PC-3 (cell line): ENCODE results near the gene TNP2. TPM values are rescaled to one million over a fixed set of nuclear protein-coding genes. Genes with fewer than 3 reads are reported as not detected.
"Not testable (repeated sequence)": the region's sequence is repeated elsewhere in the genome, so short reads cannot be mapped to it uniquely, and the experiment has no call there.

Experiments
- ATAC-seq: fragments of 200-7000 bp; cut with Tn5 transposase; 2 replicates; pipeline ENCODE4 v1.9.1; 2020; ENCODE audit warnings: mild to moderate bottlenecking, moderate library complexity
- BruUV-seq: library from RNA; stranded (reverse); fragments of 400-500 nt; replicated peaks from 2 replicates; lab custom pipeline; 2021; lab: Mats Ljungman, UMichigan
- CTCF ChIA-PET: fragments of 300-600 bp; sonication (Branson Sonifier 250); formaldehyde crosslinking; loops from one replicate; lab custom pipeline; 2022; ENCODE audit warnings: antibody characterized with exemption; lab: Charles Lee
- POLR2A ChIA-PET: fragments of 300-600 bp; sonication (Branson Sonifier 250); formaldehyde crosslinking; loops from one replicate; lab custom pipeline; 2022; ENCODE audit warnings: antibody characterized with exemption; ENCODE audit not compliant: unreplicated experiment; lab: Charles Lee
- DNase-seq: peaks from one replicate; pipeline ENCODE4 v3.0.0-alpha.2; 2015
- H2AFZ ChIP-seq: fragments of 300-600 bp; sonication (generic); 2 replicates; pipeline ENCODE4 v1.6.0; 2016; ENCODE audit warnings: antibody characterized with exemption, low read length
- H3F3A ChIP-seq: fragments of 300-600 bp; sonication (generic); one replicate; pipeline ENCODE4 v1.6.0; 2017; ENCODE audit warnings: antibody characterized with exemption, low read length, control low read depth, mild to moderate bottlenecking; ENCODE audit not compliant: unreplicated experiment
- H3K27ac ChIP-seq: fragments of 300-600 bp; sonication (generic); 2 replicates; pipeline ENCODE4 v1.5.1; 2016; ENCODE audit warnings: mild to moderate bottlenecking, low read length
- H3K27me3 ChIP-seq: fragments of 300-600 bp; sonication (generic); 2 replicates; pipeline ENCODE4 v1.6.1; 2016; ENCODE audit warnings: low read length, mixed read lengths
- H3K36me3 ChIP-seq: fragments of 300-600 bp; sonication (generic); 2 replicates; pipeline ENCODE4 v1.6.1; 2016; ENCODE audit warnings: low read depth, mixed run types, low read length, mixed read lengths
- H3K4me1 ChIP-seq: fragments of 300-600 bp; sonication (generic); 2 replicates; pipeline ENCODE4 v1.5.1; 2016; ENCODE audit warnings: low read length; ENCODE audit not compliant: insufficient read depth
- H3K4me2 ChIP-seq: fragments of 300-600 bp; sonication (generic); 2 replicates; pipeline ENCODE4 v1.6.0; 2016; ENCODE audit warnings: low read length
- H3K4me3 ChIP-seq: fragments of 300-600 bp; sonication (generic); 2 replicates; pipeline ENCODE4 v1.5.1; 2016; ENCODE audit warnings: mild to moderate bottlenecking, low read length, mixed read lengths
- H3K79me2 ChIP-seq: fragments of 300-600 bp; sonication (generic); 2 replicates; pipeline ENCODE4 v1.6.1; 2017; ENCODE audit warnings: low read length, mixed read lengths
- H3K9ac ChIP-seq: fragments of 300-600 bp; sonication (generic); 2 replicates; pipeline ENCODE4 v1.6.0; 2016; ENCODE audit warnings: mild to moderate bottlenecking, low read length
- H3K9me2 ChIP-seq: fragments of 300-600 bp; sonication (generic); replicated peaks from 2 replicates; pipeline ENCODE4 v1.6.1; 2016; ENCODE audit warnings: mixed run types, low read length, mixed read lengths
- H3K9me3 ChIP-seq: fragments of 300-600 bp; sonication (generic); 2 replicates; pipeline ENCODE4 v1.6.1; 2016; ENCODE audit warnings: low read length, mixed read lengths
- H4K20me1 ChIP-seq: fragments of 300-600 bp; sonication (generic); 2 replicates; pipeline ENCODE4 v1.6.1; 2016; ENCODE audit warnings: low read length, mixed read lengths
- CTCF ChIP-seq: fragments of 300-600 bp; sonication (generic); conservative IDR thresholded peaks from 2 replicates; pipeline ENCODE4 v1.5.1; 2017; ENCODE audit warnings: antibody characterized with exemption, low read depth, mild to moderate bottlenecking, low read length
- EZH2 ChIP-seq: fragments of 300-600 bp; sonication (generic); IDR thresholded peaks from one replicate; pipeline ENCODE4 v1.6.1; 2017; ENCODE audit warnings: antibody characterized with exemption, mild to moderate bottlenecking, low read length; ENCODE audit not compliant: unreplicated experiment
- EZH2phosphoT487 ChIP-seq: fragments of 300-600 bp; sonication (generic); IDR thresholded peaks from 2 replicates; pipeline ENCODE4 v1.6.1; 2018; ENCODE audit warnings: mild to moderate bottlenecking, antibody characterized with exemption, low read length, borderline replicate concordance
- intact Hi-C: fragments of 100-400 bp; cut with micrococcal nuclease; formaldehyde crosslinking; loops from 2 replicates; pipeline ENCODE4 v1.9.0; 2023
- total RNA-seq: library from RNA; depleted of rRNA; stranded (reverse); fragments of >200 nt; gene quantifications from 2 replicates; pipeline ENCODE4 v1.2.3, GENCODE V29; 2014

Gene TNP2
- total RNA-seq, 1 experiment from 2014 or later, result not detected

GRCh38 chr16:11300560-11300892, 31.4 kb upstream of the TNP2 start:
- Histone ChIP-seq H4K20me1 (no peaks in the 10 kb centered on the region), H3K79me2 (no peaks in the 10 kb centered on the region), H3K9me2 (no peaks in the 10 kb centered on the region), H3K9ac (no peak overlapping the region), H3F3A (no peaks in the 10 kb centered on the region), H3K4me3 (no peak overlapping the region), H3K4me2 (no peak overlapping the region), H3K27ac (no peak overlapping the region), H3K27me3 (no peaks in the 10 kb centered on the region), H3K36me3 (no peaks in the 10 kb centered on the region), H3K9me3 (no peaks in the 10 kb centered on the region), H3K4me1 (no peaks in the 10 kb centered on the region; the same call in 1 of the 2 replicates), H2AFZ (no peak overlapping the region)
- DNase-seq (no peak), ATAC-seq (no peak)
- ChIA-PET POLR2A (no interaction called here), CTCF (no interaction called here)
- intact Hi-C loops, result no loop called here
- no TSS peak for BruUV-seq
- TF ChIP-seq EZH2 (no peak), EZH2phosphoT487 (no peak), CTCF (no peak)

- H3K36me3 ChIP-seq, result no peaks in the 10 kb centered on the region
Observed at GRCh38 chr16:11299865-11300559, 30.9 kb upstream of the TNP2 start.

GRCh38 chr16:11298950-11299547, 29.9 kb upstream of the TNP2 start:
- H3F3A ChIP-seq, H3K4me2 ChIP-seq, H3K9me2 ChIP-seq, H3K4me3 ChIP-seq, intact Hi-C loops, H2AFZ ChIP-seq, H3K27me3 ChIP-seq, H3K9me3 ChIP-seq, H3K27ac ChIP-seq, H3K79me2 ChIP-seq, H4K20me1 ChIP-seq, H3K4me1 ChIP-seq, CTCF ChIA-PET, BruUV-seq, ATAC-seq, H3K36me3 ChIP-seq, H3K9ac ChIP-seq, DNase-seq, POLR2A ChIA-PET: not testable (repeated sequence)

More at GRCh38 chr16:11299865-11300559, 30.9 kb upstream of the TNP2 start:
- no peak for DNase-seq
- Histone ChIP-seq H3K9me3 (no peaks in the 10 kb centered on the region), H3F3A (no peaks in the 10 kb centered on the region), H3K9me2 (no peaks in the 10 kb centered on the region), H3K79me2 (no peaks in the 10 kb centered on the region), H3K9ac (no peak overlapping the region), H3K27ac (no peak overlapping the region), H2AFZ (no peak overlapping the region), H3K4me2 (no peak overlapping the region), H3K4me1 (no peaks in the 10 kb centered on the region; the same call in 1 of the 2 replicates), H4K20me1 (no peaks in the 10 kb centered on the region), H3K27me3 (no peaks in the 10 kb centered on the region), H3K4me3 (no peak overlapping the region)
- ChIA-PET CTCF (no interaction called here), POLR2A (no interaction called here)
- no TSS peak for BruUV-seq
- no peak for TF ChIP-seq EZH2
- TF ChIP-seq EZH2phosphoT487, result no peak
- TF ChIP-seq CTCF, result no peak
- no peak for ATAC-seq
- intact Hi-C loops, result no loop called here
